DOHH2 (cell line): Measurements from ENCODE around the gene ANHX.

Source experiments
- H3F3A ChIP-seq: fragments of 200-600 bp; sonication (generic), shearing (Covaris generic); 2 replicates; pipeline ENCODE4 v1.6.0; 2016; ENCODE audit warnings: antibody characterized with exemption, mild to moderate bottlenecking; ENCODE audit not compliant: control insufficient read depth, insufficient read depth
- H3K27ac ChIP-seq: fragments of 200-600 bp; sonication (generic); 2 replicates; pipeline ENCODE4 v1.5.1; 2014; ENCODE audit warnings: low read depth, mild to moderate bottlenecking, low read length, moderate library complexity
- H3K27me3 ChIP-seq: fragments of 200-600 bp; sonication (generic); 2 replicates; pipeline ENCODE4 v1.6.1; 2014; ENCODE audit warnings: mild to moderate bottlenecking, low read length, mixed read lengths; ENCODE audit not compliant: control insufficient read depth
- H3K36me3 ChIP-seq: fragments of 200-600 bp; sonication (generic); 2 replicates; pipeline ENCODE4 v1.6.1; 2014; ENCODE audit warnings: mild to moderate bottlenecking, low read length, moderate library complexity, mixed read lengths; ENCODE audit not compliant: control insufficient read depth
- H3K4me1 ChIP-seq: fragments of 200-600 bp; sonication (generic); 2 replicates; pipeline ENCODE4 v1.6.1; 2014; ENCODE audit warnings: mild to moderate bottlenecking, low read length, mixed read lengths; ENCODE audit not compliant: control insufficient read depth
- H3K4me2 ChIP-seq: fragments of 200-600 bp; sonication (generic); 2 replicates; pipeline ENCODE4 v1.6.0; 2014; ENCODE audit warnings: mild to moderate bottlenecking, low read length, moderate library complexity
- H3K4me3 ChIP-seq: fragments of 200-600 bp; sonication (generic); 2 replicates; pipeline ENCODE4 v1.5.1; 2014; ENCODE audit warnings: mild to moderate bottlenecking, low read length, mixed read lengths
- H3K79me2 ChIP-seq: fragments of 200-600 bp; sonication (generic); 2 replicates; pipeline ENCODE4 v1.6.1; 2014; ENCODE audit warnings: mild to moderate bottlenecking, low read length, mixed read lengths; ENCODE audit not compliant: control insufficient read depth
- H3K9me2 ChIP-seq: fragments of 200-600 bp; sonication (generic); replicated peaks from 2 replicates; pipeline ENCODE4 v1.6.1; 2014; ENCODE audit warnings: mild to moderate bottlenecking, low read length, mixed read lengths; ENCODE audit not compliant: control insufficient read depth
- H3K9me3 ChIP-seq: fragments of 200-600 bp; sonication (generic); 2 replicates; pipeline ENCODE4 v1.6.1; 2014; ENCODE audit warnings: antibody characterized with exemption, low read length, mixed read lengths; ENCODE audit not compliant: control insufficient read depth, insufficient read depth
- H4K20me1 ChIP-seq: fragments of 200-600 bp; sonication (generic); 2 replicates; pipeline ENCODE4 v1.6.0; 2014; ENCODE audit warnings: low read depth, mild to moderate bottlenecking, antibody characterized with exemption, low read length, moderate library complexity; ENCODE audit not compliant: control insufficient read depth, insufficient read depth
- EZH2phosphoT487 ChIP-seq: fragments of 200-600 bp; sonication (generic); IDR thresholded peaks from 2 replicates; pipeline ENCODE4 v1.6.1; 2017; ENCODE audit warnings: borderline replicate concordance, mild to moderate bottlenecking, antibody characterized with exemption, low read length, moderate library complexity, mixed read lengths
- TF ChIP-seq, protein P1 (sequence below): fragments of 200-600 bp; sonication (generic); IDR thresholded peaks from one replicate; pipeline ENCODE4 v1.5.1; 2014; ENCODE audit warnings: antibody characterized with exemption, mild to moderate bottlenecking, low read depth, low read length; ENCODE audit not compliant: poor library complexity, severe bottlenecking

ANHX gene

GRCh38 chr12:133221241-133221640 lies 14.4 kb downstream of the ANHX start:
- Histone ChIP-seq H3K9me3 (peaks cover 58% of the 10 kb centered on the region; the same call in 1 of the 2 replicates), H3K4me3 (no peak overlapping the region), H3K79me2 (no peaks in the 10 kb centered on the region), H3F3A (no peaks in the 10 kb centered on the region), H3K4me2 (no peak overlapping the region), H3K27me3 (no peaks in the 10 kb centered on the region), H3K27ac (no peak overlapping the region), H3K9me2 (no peaks in the 10 kb centered on the region), H3K36me3 (no peaks in the 10 kb centered on the region), H3K4me1 (no peaks in the 10 kb centered on the region), H4K20me1 (no peaks in the 10 kb centered on the region)
- TF ChIP-seq EZH2phosphoT487 = no peak
- TF ChIP-seq, protein P1, sequence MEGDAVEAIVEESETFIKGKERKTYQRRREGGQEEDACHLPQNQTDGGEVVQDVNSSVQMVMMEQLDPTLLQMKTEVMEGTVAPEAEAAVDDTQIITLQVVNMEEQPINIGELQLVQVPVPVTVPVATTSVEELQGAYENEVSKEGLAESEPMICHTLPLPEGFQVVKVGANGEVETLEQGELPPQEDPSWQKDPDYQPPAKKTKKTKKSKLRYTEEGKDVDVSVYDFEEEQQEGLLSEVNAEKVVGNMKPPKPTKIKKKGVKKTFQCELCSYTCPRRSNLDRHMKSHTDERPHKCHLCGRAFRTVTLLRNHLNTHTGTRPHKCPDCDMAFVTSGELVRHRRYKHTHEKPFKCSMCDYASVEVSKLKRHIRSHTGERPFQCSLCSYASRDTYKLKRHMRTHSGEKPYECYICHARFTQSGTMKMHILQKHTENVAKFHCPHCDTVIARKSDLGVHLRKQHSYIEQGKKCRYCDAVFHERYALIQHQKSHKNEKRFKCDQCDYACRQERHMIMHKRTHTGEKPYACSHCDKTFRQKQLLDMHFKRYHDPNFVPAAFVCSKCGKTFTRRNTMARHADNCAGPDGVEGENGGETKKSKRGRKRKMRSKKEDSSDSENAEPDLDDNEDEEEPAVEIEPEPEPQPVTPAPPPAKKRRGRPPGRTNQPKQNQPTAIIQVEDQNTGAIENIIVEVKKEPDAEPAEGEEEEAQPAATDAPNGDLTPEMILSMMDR = no peak

- Histone ChIP-seq H3K27me3 (no peaks in the 10 kb centered on the region), H3K36me3 (no peaks in the 10 kb centered on the region), H3K9me3 (peaks cover 58% of the 10 kb centered on the region; the same call in 1 of the 2 replicates), H3K27ac (no peak overlapping the region), H3F3A (no peaks in the 10 kb centered on the region), H3K4me2 (no peak overlapping the region), H3K79me2 (no peaks in the 10 kb centered on the region), H3K4me3 (no peak overlapping the region), H3K4me1 (no peaks in the 10 kb centered on the region), H4K20me1 (no peaks in the 10 kb centered on the region), H3K9me2 (no peaks in the 10 kb centered on the region)
- TF ChIP-seq EZH2phosphoT487 = no peak
- TF ChIP-seq, protein P1 = no peak
Observed at GRCh38 chr12:133220521-133220920, 15.2 kb downstream of the ANHX start.

GRCh38 chr12:133217219-133217618 lies 18.5 kb downstream of the ANHX start:
- Histone ChIP-seq H3K79me2 (no peaks in the 10 kb centered on the region), H3F3A (no peaks in the 10 kb centered on the region), H3K27ac (no peak overlapping the region), H3K4me2 (no peak overlapping the region), H3K4me1 (no peaks in the 10 kb centered on the region), H3K4me3 (no peak overlapping the region), H4K20me1 (no peaks in the 10 kb centered on the region), H3K9me2 (no peaks in the 10 kb centered on the region), H3K9me3 (peaks cover 58% of the 10 kb centered on the region; the same call in 1 of the 2 replicates), H3K27me3 (no peaks in the 10 kb centered on the region), H3K36me3 (no peaks in the 10 kb centered on the region)
- TF ChIP-seq, protein P1 = no peak
- no peak for TF ChIP-seq EZH2phosphoT487
